HepG2 (cell line): ENCODE data around the gene RPS25. TPM values are rescaled to one million over a fixed set of nuclear protein-coding genes. Genes with fewer than 3 reads are reported as not detected.

Source experiments
- DMAP1 ChIP-seq: IDR thresholded peaks from 2 replicates; pipeline ENCODE4 v1.6.1; 2016
- E2F5 ChIP-seq: sonication (generic); formaldehyde crosslinking; conservative IDR thresholded peaks from 2 replicates; pipeline ENCODE4 v1.4.0; 2020; ENCODE audit warnings: missing genetic modification reagents
- GABPA ChIP-seq, 2 experiments: IDR thresholded peaks; 2 replicates each; pipeline ENCODE4 v1.6.1; 2011 to 2016; ENCODE audit warnings: low read depth in 2 of 2, low read length in 1 of 2, missing biosample characterization in 1 of 2, missing genetic modification characterization in 1 of 2
- KAT8 ChIP-seq: IDR thresholded peaks from 2 replicates; pipeline ENCODE4 v1.6.1; 2016; ENCODE audit warnings: missing genetic modification reagents, missing compliant biosample characterization
- KLF16 ChIP-seq, 2 experiments: sonication (generic) in 1 of 2; formaldehyde crosslinking in 1 of 2; IDR thresholded peaks; 2 replicates each; pipeline versions ENCODE4 v1.6.1 to v1.8.0; 2016 to 2023; ENCODE audit warnings: missing genetic modification reagents in 2 of 2, missing compliant biosample characterization in 1 of 2
- MNT ChIP-seq: fragments of 450-650 bp; IDR thresholded peaks from 2 replicates; pipeline ENCODE4 v1.6.1; 2016
- RAD51 ChIP-seq: fragments of 450-650 bp; IDR thresholded peaks from 2 replicates; pipeline ENCODE4 v1.6.1; 2016; ENCODE audit warnings: borderline replicate concordance
- SIN3A ChIP-seq: IDR thresholded peaks from 2 replicates; pipeline ENCODE4 v1.6.1; 2011; ENCODE audit warnings: low read depth, mild to moderate bottlenecking, control low read depth, low read length, borderline replicate concordance
- TIGD3 ChIP-seq: sonication (generic); formaldehyde crosslinking; IDR thresholded peaks from 2 replicates; pipeline ENCODE4 v1.5.1; 2020; ENCODE audit warnings: mild to moderate bottlenecking, missing genetic modification reagents, borderline replicate concordance
- ZBTB39 ChIP-seq: sonication (generic); formaldehyde crosslinking; IDR thresholded peaks from 2 replicates; pipeline ENCODE4 v1.5.0; 2020; ENCODE audit warnings: missing genetic modification reagents
- ZHX2 ChIP-seq, 2 experiments: sonication (generic) in 1 of 2; formaldehyde crosslinking in 1 of 2; IDR thresholded peaks; 2 replicates each; pipeline versions ENCODE4 v1.6.1 to v1.9.0; 2014 to 2022; ENCODE audit warnings: antibody characterized with exemption in 1 of 2, borderline replicate concordance in 1 of 2, inconsistent platforms in 1 of 2, low read depth in 1 of 2, missing genetic modification reagents in 1 of 2
- ZMYM3 ChIP-seq: sonication (generic); formaldehyde crosslinking; IDR thresholded peaks from 2 replicates; pipeline ENCODE4 v1.5.1; 2020; ENCODE audit warnings: mild to moderate bottlenecking, missing genetic modification reagents
- ZNF205 ChIP-seq: IDR thresholded peaks from 2 replicates; pipeline ENCODE4 v1.6.1; 2018; ENCODE audit warnings: missing biosample characterization, missing genetic modification reagents
- ZNF501 ChIP-seq: sonication (generic); formaldehyde crosslinking; IDR thresholded peaks from 2 replicates; pipeline ENCODE4 v1.5.1; 2020; ENCODE audit warnings: mild to moderate bottlenecking, moderate library complexity, missing genetic modification reagents
- ZNF83 ChIP-seq: sonication (generic); formaldehyde crosslinking; IDR thresholded peaks from 2 replicates; pipeline ENCODE4 v1.4.0; 2020; ENCODE audit warnings: missing genetic modification reagents, mild to moderate bottlenecking, borderline replicate concordance
- polyA plus RNA-seq, 8 experiments: library from polyadenylated mRNA; depleted of rRNA in 3 of 8; stranded (reverse) in 7 of 8; unstranded in 1 of 8; fragments of >200 nt; fragmentation: Illumina TruSeq in 4 of 8; extraction: Trizol in 4 of 8; gene quantifications; 2 replicates each; pipeline versions ENCODE4 v1.2.1 to v1.2.3, GENCODE V29; 2011 to 2016; ENCODE audit warnings: low read depth in 4 of 8, missing spikeins in 1 of 8, mixed read lengths in 1 of 8; ENCODE audit not compliant: insufficient read depth in 1 of 8
- total RNA-seq, 5 experiments: library from RNA; depleted of rRNA; stranded (reverse); fragments of >200 nt; fragmentation: Illumina TruSeq; extraction: Trizol; gene quantifications; 2 replicates each; pipeline ENCODE4 v1.2.3, GENCODE V29; 2016; ENCODE audit warnings: low read depth in 1 of 5

RPS25 gene
- total and polyA plus RNA-seq, 2 of the 13 experiments (the other 11 are each of a cell fraction or from before 2014, with no cell fraction given) = 839 to 1,415 TPM

- TF ChIP-seq ZNF205 (CRISPR knock-in tag) (0 out of 2 replicates have a peak, but pooled peaks have one; percentile 42), RAD51 (peak; percentile 98), ZMYM3 (CRISPR knock-in tag) (no peak; the same call in 1 of the 2 replicates), MNT (peak; percentile 98), ZNF501 (CRISPR knock-in tag) (peak; percentile 85), GABPA (IDR thresholded peaks at IDR 0.05; ENCODE audit: low read depth, low read length) (peak; percentile 69), GABPA (CRISPR knock-in tag; IDR thresholded peaks at IDR 0.05; ENCODE audit: low read depth) (peak; percentile 93), TIGD3 (CRISPR knock-in tag) (no peak), ZNF83 (CRISPR knock-in tag) (no peak), DMAP1 (CRISPR knock-in tag) (peak; percentile 81; the same call in 1 of the 2 replicates), ZHX2 (IDR thresholded peaks at IDR 0.05; ENCODE audit: low read depth) (peak; percentile 54; the same call in 1 of the 2 replicates), ZHX2 (CRISPR knock-in tag; IDR thresholded peaks at IDR 0.05; ENCODE audit: borderline replicate concordance) (no peak), KLF16 (CRISPR knock-in tag; IDR thresholded peaks at IDR 0.05) (peak in 1 of 2 experiments; percentile 87; a peak in 2 of 4 replicates), SIN3A (peak; percentile 91), E2F5 (CRISPR knock-in tag) (peak; percentile 62; the same call in 1 of the 2 replicates), KAT8 (CRISPR knock-in tag) (peak; percentile 100), ZBTB39 (CRISPR knock-in tag) (no peak)
Observed at GRCh38 chr11:119067371-119068222, 49.5 kb upstream of the RPS25 start, which contains the start of gene VPS11 (continued).
